Activated naive CD8-positive, alpha-beta T cell treated with anti-CD3 and anti-CD28 coated beads, Interleukin-2, amount 10 ng/mL, durations not matched to agents 7 days and 5 days (primary cell): Measurements from ENCODE around the gene POLQ. TPM values are rescaled to one million over a fixed set of nuclear protein-coding genes. Genes with fewer than 3 reads are reported as not detected.

Experiments used
- total RNA-seq, 2 experiments: library from RNA; stranded (reverse); gene quantifications; one replicate each; pipeline ENCODE4 v1.2.3, GENCODE V29; 2021

Gene POLQ
- total RNA-seq, 2 experiments from 2014 or later = 22.3 to 25.9 TPM

Other genes with a start within 250 kb of the POLQ start
- gene ARGFX, start 22.0 kb upstream of the POLQ start, total RNA-seq = not detected
- gene FBXO40, start 47.4 kb upstream of the POLQ start, total RNA-seq = not detected
- 100 to 1,000 TPM; 316 to 318 TPM for gene HCLS1, start 114.9 kb upstream of the POLQ start, total RNA-seq
- 10 to 100 TPM; 36.4 to 41.3 TPM for gene GOLGB1, start 203.8 kb upstream of the POLQ start, total RNA-seq